SK-N-MC (cell line): ENCODE measurements around the gene SDE2.
"Not testable (repeated sequence)": the region's sequence is repeated elsewhere in the genome, so short reads cannot be mapped to it uniquely, and the experiment has no call there.

Source experiments
- DNase-seq: peaks from one replicate; pipeline ENCODE4 v3.0.0-alpha.2; 2011; ENCODE audit warnings: low read depth, low spot score
- H3K27ac ChIP-seq: fragments of 200-600 bp; sonication (generic); 2 replicates; pipeline ENCODE4 v1.5.1; 2016; ENCODE audit warnings: mixed run types
- H3K36me3 ChIP-seq: fragments of 200-600 bp; sonication (generic); 2 replicates; pipeline ENCODE4 v1.6.1; 2017; ENCODE audit warnings: antibody characterized with exemption, low read length, mixed read lengths; ENCODE audit not compliant: insufficient read depth
- H3K4me3 ChIP-seq: fragments of 200-600 bp; sonication (generic); 2 replicates; pipeline ENCODE4 v1.5.1; 2016
- H3K9ac ChIP-seq: fragments of 200-600 bp; sonication (generic); 2 replicates; pipeline ENCODE4 v1.8.0; 2017; ENCODE audit warnings: mixed run types, mixed read lengths; ENCODE audit not compliant: insufficient read length
- H3K9me3 ChIP-seq: fragments of 200-600 bp; sonication (generic); 2 replicates; pipeline ENCODE4 v1.6.1; 2017; ENCODE audit warnings: low read depth, mild to moderate bottlenecking, antibody characterized with exemption, low read length, moderate library complexity, mixed read lengths
- EZH2 ChIP-seq: fragments of 200-600 bp; sonication (generic); IDR thresholded peaks from one replicate; pipeline ENCODE4 v1.6.1; 2017; ENCODE audit warnings: antibody characterized with exemption
- FOXP2 ChIP-seq: optimal IDR thresholded peaks from 2 replicates; pipeline ENCODE3; 2011; ENCODE audit warnings: mild to moderate bottlenecking, moderate library complexity; ENCODE audit not compliant: insufficient read depth; ENCODE audit errors: extremely low read length, control extremely low read depth
- POLR2AphosphoS5 ChIP-seq: IDR thresholded peaks from 2 replicates; pipeline ENCODE4 v1.6.1; 2012; ENCODE audit warnings: mild to moderate bottlenecking, low read depth, low read length, borderline replicate concordance

SDE2 gene

DNA sequence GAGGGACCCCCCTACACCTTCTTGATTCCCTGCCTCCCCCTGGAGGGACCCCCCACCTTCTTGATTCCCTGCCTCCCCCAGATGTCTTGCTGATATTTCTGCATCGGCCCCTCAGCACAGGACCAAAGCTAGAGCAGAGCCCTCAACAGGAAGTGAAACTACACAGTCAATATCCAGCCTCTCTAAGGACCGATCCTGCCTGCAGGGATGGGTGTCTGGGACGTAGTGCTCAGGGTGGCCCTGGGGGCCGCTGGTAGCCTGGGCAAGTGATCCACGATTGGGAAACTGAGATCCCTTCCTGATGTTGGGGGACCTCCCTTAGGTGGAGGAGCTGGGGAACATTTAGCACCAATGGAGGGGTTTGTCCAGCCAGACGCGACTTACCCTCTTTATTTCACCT lies 54.2 kb downstream of the SDE2 start:
- no peaks in the 10 kb centered on the region for H3K36me3 ChIP-seq
- H3K9me3 ChIP-seq: no peaks in the 10 kb centered on the region
- H3K9ac ChIP-seq: no peak overlapping the region
- TF ChIP-seq FOXP2 (no peak), POLR2AphosphoS5 (no peak), EZH2 (no peak)
- H3K27ac ChIP-seq: no peak overlapping the region
- DNase-seq: no peak
- no peak overlapping the region for H3K4me3 ChIP-seq

- Histone ChIP-seq H3K9ac (no peak overlapping the region), H3K27ac (no peak overlapping the region)
These were observed 54.8 kb downstream of the SDE2 start for GRCh38 chr1:225944387-225944786.

GRCh38 chr1:225943582-225943981 lies 55.6 kb downstream of the SDE2 start:
- H3K4me3 ChIP-seq: no peak overlapping the region
- no peak for DNase-seq
- no peaks in the 10 kb centered on the region for H3K36me3 ChIP-seq
- no peaks in the 10 kb centered on the region for H3K9me3 ChIP-seq
- H3K9ac ChIP-seq: no peak overlapping the region
- H3K27ac ChIP-seq: no peak overlapping the region
- TF ChIP-seq POLR2AphosphoS5 (no peak), EZH2 (no peak), FOXP2 (no peak)

More at GRCh38 chr1:225944387-225944786, 54.8 kb downstream of the SDE2 start:
- no peaks in the 10 kb centered on the region for H3K9me3 ChIP-seq
- H3K4me3 ChIP-seq: no peak overlapping the region
- no peak for TF ChIP-seq FOXP2
- no peak for TF ChIP-seq POLR2AphosphoS5
- H3K36me3 ChIP-seq: no peaks in the 10 kb centered on the region
- no peak for DNase-seq

DNA sequence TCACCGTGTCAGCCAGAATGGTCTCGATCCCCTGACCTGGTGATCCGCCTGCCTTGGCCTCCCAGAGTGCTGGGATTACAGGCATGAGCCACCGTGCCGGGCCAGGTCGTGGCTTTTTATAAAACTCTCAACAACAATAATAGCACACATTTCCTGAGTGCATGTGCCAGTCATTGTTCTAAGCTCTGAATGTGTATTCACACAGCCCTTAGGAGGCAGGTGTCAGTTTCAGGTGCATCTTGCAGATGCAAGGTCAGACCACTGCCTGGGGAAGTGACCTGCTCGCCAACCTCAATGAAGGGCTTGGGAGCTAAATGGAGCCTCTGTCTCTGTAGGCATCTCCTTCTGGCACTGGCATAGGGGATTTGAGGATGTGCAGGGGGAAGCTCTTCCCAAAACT lies 56.6 kb downstream of the SDE2 start:
- Histone ChIP-seq H3K36me3 (no peaks in the 10 kb centered on the region), H3K9ac (no peak overlapping the region), H3K9me3 (no peaks in the 10 kb centered on the region), H3K27ac (no peak overlapping the region), H3K4me3 (no peak overlapping the region)
- DNase-seq: no peak
- TF ChIP-seq FOXP2: no peak
- no peak for TF ChIP-seq EZH2
- TF ChIP-seq POLR2AphosphoS5: no peak

GRCh38 chr1:225941942-225942222 lies 57.3 kb downstream of the SDE2 start:
- TF ChIP-seq POLR2AphosphoS5 (no peak), EZH2 (no peak), FOXP2 (no peak)
- no peaks in the 10 kb centered on the region for H3K36me3 ChIP-seq
- no peak overlapping the region for H3K4me3 ChIP-seq
- H3K9ac ChIP-seq: no peak overlapping the region
- H3K27ac ChIP-seq: no peak overlapping the region
- DNase-seq: no peak
- no peaks in the 10 kb centered on the region for H3K9me3 ChIP-seq

DNA sequence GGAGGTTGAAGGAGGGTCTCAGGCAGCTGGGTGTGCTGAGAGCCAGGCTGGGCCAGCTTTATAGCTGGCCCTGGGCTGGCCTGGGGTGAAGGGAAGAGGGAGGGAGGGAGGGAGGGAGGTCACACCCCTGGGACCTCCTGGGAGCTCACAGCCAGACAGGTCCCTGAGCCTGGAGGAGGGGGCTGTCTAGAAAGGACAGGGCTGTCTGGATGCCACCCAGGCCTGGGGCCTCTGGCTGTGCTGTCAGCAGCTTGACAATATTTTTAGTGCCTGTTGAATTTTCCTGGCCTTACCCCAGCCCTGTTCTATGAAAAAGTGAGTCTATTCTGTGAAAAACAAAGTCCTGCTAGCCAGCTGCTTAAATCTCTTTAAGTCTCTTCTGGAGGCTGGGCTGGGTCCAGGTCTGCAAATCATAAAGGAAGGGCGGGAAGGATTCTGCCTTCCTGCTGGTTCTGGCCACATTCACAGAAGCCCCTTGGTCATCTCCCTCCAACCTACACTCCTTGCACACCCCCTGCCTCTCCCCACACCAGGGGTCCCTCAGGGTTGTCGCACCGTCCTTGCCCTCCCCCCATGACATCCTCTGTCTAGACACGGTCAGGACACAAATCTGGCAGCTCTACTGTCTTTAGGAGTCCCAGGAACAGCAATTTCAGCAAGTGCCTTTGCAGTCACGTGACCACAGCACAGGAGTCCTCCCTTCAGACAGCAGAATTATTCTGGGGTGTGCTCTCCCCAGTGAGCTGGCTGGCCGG lies 57.8 kb downstream of the SDE2 start, which contains the start of gene LEFTY2:
Gene LEFTY2 (minus strand): TSS at position 34 of the 755 bp plus-strand sequence. CDS start 80 bp downstream, outside the sequence.
- DNase-seq: no peak
- H3K4me3 ChIP-seq: no peak within 1 kb of the TSS
- H3K9me3 ChIP-seq: no peaks in the 10 kb centered on the region
- H3K9ac ChIP-seq: no peak within 1 kb of the TSS
- no peak for TF ChIP-seq POLR2AphosphoS5
- no peak within 1 kb of the TSS for H3K27ac ChIP-seq
- no peaks in the 10 kb centered on the region for H3K36me3 ChIP-seq

- no peaks in the 10 kb centered on the region for H3K36me3 ChIP-seq
- H3K4me3 ChIP-seq: no peak overlapping the region
- no peak for DNase-seq
- TF ChIP-seq POLR2AphosphoS5: no peak
- TF ChIP-seq EZH2: no peak
- TF ChIP-seq FOXP2: no peak
- H3K9me3 ChIP-seq: no peaks in the 10 kb centered on the region
- H3K27ac ChIP-seq: no peak overlapping the region
- no peak overlapping the region for H3K9ac ChIP-seq
These were observed 58.6 kb downstream of the SDE2 start for GRCh38 chr1:225940385-225941151.

DNA sequence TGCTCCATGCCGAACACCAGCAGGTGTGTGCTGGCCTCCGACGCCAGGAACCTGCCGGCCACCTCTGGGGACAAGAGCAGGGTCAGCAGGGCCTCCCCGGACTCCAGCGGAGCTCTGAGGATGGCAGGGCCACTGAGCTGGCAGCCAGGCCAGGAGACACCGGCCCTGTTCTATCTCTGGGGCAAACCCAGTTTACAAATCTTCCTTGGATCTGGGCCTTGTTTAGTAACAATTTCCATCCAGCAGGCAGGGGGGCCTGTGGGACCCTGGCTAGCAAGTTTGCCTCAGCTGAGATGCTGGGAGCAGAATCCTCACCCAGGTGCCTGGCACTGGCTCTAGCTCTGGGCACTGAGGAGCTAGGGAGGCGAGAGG lies 59.2 kb downstream of the SDE2 start:
- not testable (repeated sequence) for H3K9ac ChIP-seq, DNase-seq, H3K9me3 ChIP-seq, H3K4me3 ChIP-seq, H3K27ac ChIP-seq, H3K36me3 ChIP-seq

- not testable (repeated sequence) for H3K36me3 ChIP-seq, H3K9ac ChIP-seq, H3K27ac ChIP-seq, DNase-seq, H3K9me3 ChIP-seq, H3K4me3 ChIP-seq
These were observed 59.8 kb downstream of the SDE2 start for GRCh38 chr1:225939097-225939938.
